SK-N-SH treated with all-trans-retinoic acid at 6 μM for 48 hours (cell line): ENCODE results near the gene ZRANB2.
A peak's percentile ranks its signal among the peaks of the same experiment; 100 is the strongest.

Source experiments
- ATAC-seq: fragments of 200-7000 bp; cut with Tn5 transposase; 3 replicates; pipeline ENCODE4 v1.9.1; 2020; ENCODE audit warnings: mild to moderate bottlenecking, moderate library complexity
- ARNTL ChIP-seq: fragments of 450-650 bp; formaldehyde crosslinking; IDR thresholded peaks from 2 replicates; pipeline ENCODE4 v1.5.0; 2020; ENCODE audit warnings: low read depth, mild to moderate bottlenecking, moderate library complexity, borderline replicate concordance
- BACH2 ChIP-seq: fragments of 250-450 bp; sonication (Bioruptor Pico); IDR thresholded peaks from 2 replicates; pipeline ENCODE4 v1.9.0; 2021; ENCODE audit warnings: mild to moderate bottlenecking, borderline replicate concordance
- CREB5 ChIP-seq: fragments of 250-450 bp; sonication (Bioruptor Pico); IDR thresholded peaks from 2 replicates; pipeline ENCODE4 v1.5.1; 2020; ENCODE audit warnings: low read depth, mild to moderate bottlenecking, moderate library complexity
- CSDC2 ChIP-seq: fragments of 250-450 bp; sonication (Bioruptor Pico); IDR thresholded peaks from 2 replicates; pipeline ENCODE4 v1.5.0; 2020; ENCODE audit warnings: mild to moderate bottlenecking, moderate library complexity
- CSRNP3 ChIP-seq: fragments of 250-450 bp; sonication (Bioruptor Pico); IDR thresholded peaks from 2 replicates; pipeline ENCODE4 v1.5.1; 2021; ENCODE audit warnings: mild to moderate bottlenecking, moderate library complexity
- ESRRG ChIP-seq: fragments of 250-450 bp; sonication (Bioruptor Pico); IDR thresholded peaks from 2 replicates; pipeline ENCODE4 v1.6.1; 2021; ENCODE audit warnings: mild to moderate bottlenecking
- GLIS3 ChIP-seq: fragments of 250-450 bp; sonication (Bioruptor Pico); IDR thresholded peaks from 2 replicates; pipeline ENCODE4 v1.5.0; 2020; ENCODE audit warnings: mild to moderate bottlenecking, moderate library complexity
- ISL1 ChIP-seq: fragments of 250-450 bp; sonication (Bioruptor Pico); IDR thresholded peaks from 2 replicates; pipeline ENCODE4 v2.1.2; 2022; ENCODE audit warnings: mild to moderate bottlenecking, moderate library complexity
- PATZ1 ChIP-seq: fragments of 250-450 bp; sonication (Bioruptor Pico); IDR thresholded peaks from 2 replicates; pipeline ENCODE4 v1.8.0; 2020; ENCODE audit warnings: mild to moderate bottlenecking, moderate library complexity, borderline replicate concordance
- PPARA ChIP-seq: fragments of 250-450 bp; sonication (Bioruptor Pico); IDR thresholded peaks from 2 replicates; pipeline ENCODE4 v1.5.0; 2020; ENCODE audit warnings: mild to moderate bottlenecking, borderline replicate concordance
- SNAI2 ChIP-seq: fragments of 250-450 bp; sonication (Bioruptor Pico); IDR thresholded peaks from 2 replicates; pipeline ENCODE4 v1.5.0; 2020; ENCODE audit warnings: mild to moderate bottlenecking, moderate library complexity
- TCF4 ChIP-seq: fragments of 250-450 bp; sonication (Bioruptor Pico); IDR thresholded peaks from 2 replicates; pipeline ENCODE4 v1.8.0; 2021; ENCODE audit warnings: mild to moderate bottlenecking, moderate library complexity, borderline replicate concordance
- TOX ChIP-seq: fragments of 250-450 bp; sonication (Bioruptor Pico); IDR thresholded peaks from 2 replicates; pipeline ENCODE4 v1.8.0; 2021; ENCODE audit warnings: mild to moderate bottlenecking, moderate library complexity, borderline replicate concordance
- ZC3H10 ChIP-seq: fragments of 250-450 bp; sonication (Bioruptor Pico); IDR thresholded peaks from 2 replicates; pipeline ENCODE4 v1.5.1; 2021; ENCODE audit warnings: mild to moderate bottlenecking, moderate library complexity
- ZNF565 ChIP-seq: fragments of 450-650 bp; formaldehyde crosslinking; conservative IDR thresholded peaks from 2 replicates; pipeline ENCODE4 v1.5.0; 2020; ENCODE audit warnings: low read depth, mild to moderate bottlenecking, moderate library complexity
- ZNF70 ChIP-seq: fragments of 450-650 bp; formaldehyde crosslinking; IDR thresholded peaks from 2 replicates; pipeline ENCODE4 v1.5.0; 2020; ENCODE audit warnings: mild to moderate bottlenecking, moderate library complexity
- ZNF8 ChIP-seq: fragments of 450-650 bp; formaldehyde crosslinking; IDR thresholded peaks from 2 replicates; pipeline ENCODE4 v1.5.0; 2020; ENCODE audit warnings: mild to moderate bottlenecking, moderate library complexity

ZRANB2 gene

GRCh38 chr1:71047635-71048607 lies 32.9 kb downstream of the ZRANB2 start, which contains the start of gene PTGER3:
PTGER3 (minus strand) TSS chr1:71047816; CDS start chr1:71047577, 239 bp downstream.
- peak; percentile 63 for ATAC-seq
- TF ChIP-seq CSRNP3 (CRISPR knock-in tag) (no peak), SNAI2 (CRISPR knock-in tag) (no peak), ARNTL (CRISPR knock-in tag) (no peak), TCF4 (CRISPR knock-in tag) (no peak), CREB5 (CRISPR knock-in tag) (no peak), ZNF70 (no peak), ZNF8 (no peak), BACH2 (no peak), ESRRG (CRISPR knock-in tag) (no peak), CSDC2 (CRISPR knock-in tag) (no peak), GLIS3 (CRISPR knock-in tag) (no peak), PATZ1 (CRISPR knock-in tag) (no peak)

GRCh38 chr1:71046891-71047634 lies 33.8 kb downstream of the ZRANB2 start:
- peak; percentile 53 for ATAC-seq

More at GRCh38 chr1:71046891-71047634, 33.8 kb downstream of the ZRANB2 start:
- TF ChIP-seq CSRNP3 (CRISPR knock-in tag), result no peak
- TF ChIP-seq PPARA (CRISPR knock-in tag), result no peak
- no peak for TF ChIP-seq GLIS3 (CRISPR knock-in tag)
- TF ChIP-seq ZNF565, result no peak
- no peak for TF ChIP-seq TCF4 (CRISPR knock-in tag)
- no peak for TF ChIP-seq CSDC2 (CRISPR knock-in tag)
- no peak for TF ChIP-seq TOX
- no peak for TF ChIP-seq ESRRG (CRISPR knock-in tag)
- TF ChIP-seq ZC3H10, result no peak
- no peak for TF ChIP-seq SNAI2 (CRISPR knock-in tag)
- no peak for TF ChIP-seq CREB5 (CRISPR knock-in tag)
- TF ChIP-seq PATZ1 (CRISPR knock-in tag), result no peak
- no peak for TF ChIP-seq ISL1 (CRISPR knock-in tag)
- no peak for TF ChIP-seq ZNF8
- TF ChIP-seq, all 23 proteins: peak for 0
